Activated CD8-positive, alpha-beta T cell treated with anti-CD3 and anti-CD28 coated beads, Interleukin-2, amount 10 ng/mL, durations not matched to agents 7 days and 5 days (primary cell): ENCODE results near the gene PCDH15. TPM values are rescaled to one million over a fixed set of nuclear protein-coding genes. Genes with fewer than 3 reads are reported as not detected.

ENCODE experiments used
- ATAC-seq: fragments of 150-1000 bp; cut with Tn5 transposase; one replicate; pipeline ENCODE4 v1.10.0; 2021; ENCODE audit warnings: moderate library complexity
- CTCF ChIA-PET: fragments of 350-600 bp; sonication (Branson Sonifier 250); formaldehyde crosslinking; loops from one replicate; lab custom pipeline; 2021; ENCODE audit warnings: antibody characterized with exemption; lab: Charles Lee
- POLR2A ChIA-PET: fragments of 350-600 bp; sonication (Branson Sonifier 250); formaldehyde crosslinking; loops from one replicate; lab custom pipeline; 2021; ENCODE audit warnings: antibody characterized with exemption; lab: Charles Lee
- DNase-seq: peaks from one replicate; pipeline ENCODE4 v3.0.0-alpha.2; 2020
- H3K27ac Mint-ChIP-seq: one replicate; pipeline ENCODE4 v1.8.0; 2021; ENCODE audit warnings: mild to moderate bottlenecking, mixed read lengths
- H3K27me3 Mint-ChIP-seq: one replicate; pipeline ENCODE4 v1.8.0; 2021; ENCODE audit warnings: low read depth, mixed read lengths
- H3K36me3 Mint-ChIP-seq: one replicate; pipeline ENCODE4 v1.8.0; 2021; ENCODE audit warnings: low read depth, mixed read lengths
- H3K4me1 Mint-ChIP-seq: one replicate; pipeline ENCODE4 v1.8.0; 2021; ENCODE audit warnings: low read depth, mixed read lengths
- H3K4me3 Mint-ChIP-seq: one replicate; pipeline ENCODE4 v1.8.0; 2021; ENCODE audit warnings: mild to moderate bottlenecking, mixed read lengths
- H3K9me3 Mint-ChIP-seq: one replicate; pipeline ENCODE4 v1.8.0; 2022; ENCODE audit warnings: mixed read lengths; ENCODE audit not compliant: insufficient read depth
- total RNA-seq, 2 experiments: library from RNA; stranded (reverse); gene quantifications; one replicate each; pipeline ENCODE4 v1.2.3, GENCODE V29; 2021

Gene PCDH15
- total RNA-seq, 2 experiments from 2014 or later = not detected

DNA sequence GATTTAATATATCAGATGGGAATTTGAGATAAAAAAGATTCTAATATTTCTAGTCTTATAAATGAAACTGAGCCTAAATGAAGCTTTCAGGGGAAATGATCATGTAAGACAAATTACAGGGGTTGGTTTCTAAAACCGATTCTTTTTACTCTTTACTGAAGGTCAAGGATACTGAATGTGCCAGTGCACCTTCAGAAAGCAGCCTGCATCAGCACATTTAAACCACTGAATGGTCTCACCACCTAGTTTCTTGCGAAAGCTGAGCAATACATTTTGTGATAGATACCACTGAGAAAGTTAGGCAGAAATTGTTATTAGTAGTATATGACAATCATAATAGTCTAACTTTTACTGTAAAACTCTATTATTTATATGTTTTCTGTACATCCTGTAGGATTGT lies 180.7 kb downstream of the PCDH15 start:
- Mint-ChIP-seq H3K36me3 (no peaks in the 10 kb centered on the region), H3K27ac (no peak overlapping the region), H3K27me3 (no peaks in the 10 kb centered on the region), H3K4me1 (no peaks in the 10 kb centered on the region), H3K9me3 (peaks cover 7% of the 10 kb centered on the region), H3K4me3 (no peak overlapping the region)
- no peak for DNase-seq
- ChIA-PET CTCF (no interaction called here), POLR2A (no interaction called here)
- no peak for ATAC-seq

GRCh38 chr10:54614072-54614471 lies 187.0 kb downstream of the PCDH15 start:
- DNase-seq (no peak), ATAC-seq (no peak)
- Mint-ChIP-seq H3K27ac (no peak overlapping the region), H3K36me3 (no peaks in the 10 kb centered on the region), H3K9me3 (peaks cover 7% of the 10 kb centered on the region), H3K27me3 (no peaks in the 10 kb centered on the region), H3K4me1 (no peaks in the 10 kb centered on the region), H3K4me3 (no peak overlapping the region)
- ChIA-PET CTCF (no interaction called here), POLR2A (no interaction called here)

DNA sequence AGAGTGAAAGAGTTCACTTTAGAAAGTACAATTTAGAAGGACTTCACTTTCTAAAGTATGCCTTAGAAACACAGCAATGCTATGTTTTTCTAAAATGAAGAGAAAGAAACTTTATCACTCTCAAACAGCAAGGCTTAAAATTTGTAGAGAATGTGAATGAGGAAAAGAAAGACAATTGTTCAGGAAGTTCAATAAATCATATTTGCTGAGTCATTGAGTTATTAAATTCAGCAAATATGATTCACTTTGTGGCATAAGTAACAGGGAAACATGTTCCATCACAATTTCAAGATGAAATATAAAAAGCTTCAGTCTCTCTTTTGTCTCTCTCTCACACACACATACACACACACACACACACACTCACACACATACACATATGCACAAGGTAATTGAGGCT lies 187.9 kb downstream of the PCDH15 start:
- no peak for ATAC-seq
- CTCF ChIA-PET = no interaction called here

DNA sequence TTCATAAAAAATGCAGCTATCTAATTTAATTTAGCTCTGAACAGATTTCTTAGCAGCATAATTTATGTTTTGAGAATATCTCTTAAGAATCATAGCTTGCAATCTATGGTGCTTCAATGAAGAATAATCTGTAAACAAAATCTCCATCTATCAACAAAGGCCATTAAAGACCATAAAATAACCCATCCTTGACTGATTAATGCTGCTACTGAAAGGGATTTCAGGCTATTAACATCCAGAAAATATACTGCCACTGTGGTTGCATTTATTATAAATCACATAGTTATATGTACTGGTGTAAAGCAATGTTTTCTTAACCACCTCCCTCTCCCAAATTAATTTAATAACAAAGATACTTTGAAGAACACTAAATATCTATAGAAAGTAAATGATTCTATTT lies 191.6 kb downstream of the PCDH15 start:
- H3K4me1 Mint-ChIP-seq = no peaks in the 10 kb centered on the region
- peaks cover 5% of the 10 kb centered on the region for H3K9me3 Mint-ChIP-seq
- ATAC-seq (no peak), DNase-seq (no peak)
- H3K4me3 Mint-ChIP-seq = no peak overlapping the region
- POLR2A ChIA-PET = no interaction called here
- H3K36me3 Mint-ChIP-seq = no peaks in the 10 kb centered on the region
- no peaks in the 10 kb centered on the region for H3K27me3 Mint-ChIP-seq
- CTCF ChIA-PET = no interaction called here
- H3K27ac Mint-ChIP-seq = no peak overlapping the region

More for the DNA sequence above, 187.9 kb downstream of the PCDH15 start:
- H3K27ac Mint-ChIP-seq = no peak overlapping the region
- no peak for DNase-seq
- no peaks in the 10 kb centered on the region for H3K4me1 Mint-ChIP-seq
- H3K36me3 Mint-ChIP-seq = no peaks in the 10 kb centered on the region
- H3K4me3 Mint-ChIP-seq = no peak overlapping the region
- no peaks in the 10 kb centered on the region for H3K27me3 Mint-ChIP-seq
- peaks cover 7% of the 10 kb centered on the region for H3K9me3 Mint-ChIP-seq
- POLR2A ChIA-PET = no interaction called here

DNA sequence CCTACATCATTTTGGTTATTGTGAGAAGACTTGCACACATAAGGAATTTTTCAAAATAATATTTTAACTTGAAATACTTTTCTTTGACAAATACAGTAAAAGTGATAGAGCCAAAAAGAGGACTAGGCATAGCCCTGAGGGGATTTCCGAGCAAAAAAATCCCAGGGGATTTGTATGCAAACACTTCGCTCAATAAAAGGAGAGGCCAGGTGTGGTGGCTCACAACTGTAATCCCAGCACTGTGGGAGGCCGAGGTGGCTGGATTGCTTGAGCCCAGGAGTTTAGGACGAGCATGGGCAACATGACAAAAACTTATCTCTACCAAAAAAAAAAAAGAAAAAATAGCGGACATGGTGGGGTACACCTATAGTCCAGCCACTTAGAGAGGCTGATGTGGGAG lies 193.0 kb downstream of the PCDH15 start:
- CTCF ChIA-PET = no interaction called here
- no peak for ATAC-seq
- peaks cover 12% of the 10 kb centered on the region for H3K9me3 Mint-ChIP-seq

GRCh38 chr10:54594289-54594688 lies 206.7 kb downstream of the PCDH15 start:
- Mint-ChIP-seq H3K36me3 (no peaks in the 10 kb centered on the region), H3K27ac (no peak overlapping the region), H3K27me3 (no peaks in the 10 kb centered on the region), H3K4me1 (no peaks in the 10 kb centered on the region), H3K4me3 (no peak overlapping the region), H3K9me3 (peaks cover 4% of the 10 kb centered on the region)
- no peak for ATAC-seq
- ChIA-PET POLR2A (no interaction called here), CTCF (no interaction called here)
- no peak for DNase-seq

More for the DNA sequence above, 193.0 kb downstream of the PCDH15 start:
- Mint-ChIP-seq H3K27ac (no peak overlapping the region), H3K4me1 (no peaks in the 10 kb centered on the region), H3K36me3 (no peaks in the 10 kb centered on the region), H3K4me3 (no peak overlapping the region), H3K27me3 (no peaks in the 10 kb centered on the region)
- POLR2A ChIA-PET = no interaction called here
- DNase-seq = no peak

DNA sequence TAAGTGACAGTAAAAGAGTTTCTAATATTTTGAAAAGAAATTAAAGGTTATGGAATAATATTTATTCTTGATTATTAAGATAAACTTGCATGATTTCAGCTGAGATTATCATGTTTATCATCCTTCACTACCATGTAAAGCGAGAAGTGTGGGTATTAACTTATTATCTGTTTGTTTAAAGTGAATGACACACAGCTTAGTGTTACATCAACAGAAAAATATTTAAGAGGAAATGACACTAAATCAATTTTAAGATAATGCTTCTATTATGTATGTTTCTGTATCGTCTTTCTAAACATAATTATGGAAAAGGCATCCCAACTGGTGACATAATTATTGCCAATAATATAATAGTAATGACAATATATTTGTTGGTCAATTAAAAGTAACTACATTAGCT lies 213.1 kb downstream of the PCDH15 start:
- no peaks in the 10 kb centered on the region for H3K9me3 Mint-ChIP-seq
- no peak for DNase-seq
- POLR2A ChIA-PET = no interaction called here
- H3K27ac Mint-ChIP-seq = no peak overlapping the region
- no peaks in the 10 kb centered on the region for H3K27me3 Mint-ChIP-seq
- no peaks in the 10 kb centered on the region for H3K4me1 Mint-ChIP-seq
- no peak for ATAC-seq
- CTCF ChIA-PET = no interaction called here
- H3K4me3 Mint-ChIP-seq = no peak overlapping the region
- H3K36me3 Mint-ChIP-seq = no peaks in the 10 kb centered on the region

- Mint-ChIP-seq H3K9me3 (no peaks in the 10 kb centered on the region), H3K27me3 (no peaks in the 10 kb centered on the region), H3K36me3 (no peaks in the 10 kb centered on the region), H3K27ac (no peak overlapping the region), H3K4me1 (no peaks in the 10 kb centered on the region), H3K4me3 (no peak overlapping the region)
- ChIA-PET POLR2A (no interaction called here), CTCF (no interaction called here)
- DNase-seq = no peak
- no peak for ATAC-seq
Observed at GRCh38 chr10:54585572-54585971, 215.5 kb downstream of the PCDH15 start.

- Mint-ChIP-seq H3K36me3 (no peaks in the 10 kb centered on the region), H3K4me1 (no peaks in the 10 kb centered on the region), H3K27ac (no peak overlapping the region), H3K4me3 (no peak overlapping the region), H3K9me3 (peaks cover 5% of the 10 kb centered on the region), H3K27me3 (no peaks in the 10 kb centered on the region)
- no peak for ATAC-seq
- POLR2A ChIA-PET = no interaction called here
- DNase-seq = no peak
- CTCF ChIA-PET = no interaction called here
Observed at GRCh38 chr10:54577682-54578081, 223.3 kb downstream of the PCDH15 start.

DNA sequence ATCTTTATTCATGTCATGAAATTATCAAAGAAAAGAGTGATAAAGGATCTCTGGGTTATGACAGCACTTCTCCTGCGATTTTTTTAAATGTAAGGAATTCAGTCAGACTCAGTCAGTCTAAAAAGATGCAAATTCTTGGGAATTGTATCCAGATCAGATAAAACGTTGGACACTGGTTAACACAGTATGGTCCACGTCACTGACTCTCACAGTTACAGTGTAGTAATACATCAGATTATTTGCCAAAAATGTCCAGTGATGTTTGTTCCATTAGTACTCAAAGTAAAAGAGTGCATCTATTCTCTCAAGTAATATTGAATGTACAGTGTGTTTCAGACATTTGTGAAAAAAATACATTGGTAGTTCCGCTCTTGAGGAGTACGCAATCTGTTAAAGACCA lies 224.5 kb downstream of the PCDH15 start:
- no peaks in the 10 kb centered on the region for H3K27me3 Mint-ChIP-seq
- ChIA-PET POLR2A (no interaction called here), CTCF (no interaction called here)
- no peak for ATAC-seq
- no peak for DNase-seq
- no peak overlapping the region for H3K4me3 Mint-ChIP-seq
- H3K4me1 Mint-ChIP-seq = no peaks in the 10 kb centered on the region
- H3K36me3 Mint-ChIP-seq = no peaks in the 10 kb centered on the region
- no peak overlapping the region for H3K27ac Mint-ChIP-seq
- H3K9me3 Mint-ChIP-seq = peaks cover 5% of the 10 kb centered on the region

- H3K27ac Mint-ChIP-seq = no peak overlapping the region
- ATAC-seq (no peak), DNase-seq (no peak)
- POLR2A ChIA-PET = no interaction called here
- H3K4me1 Mint-ChIP-seq = no peaks in the 10 kb centered on the region
- H3K27me3 Mint-ChIP-seq = no peaks in the 10 kb centered on the region
- CTCF ChIA-PET = no interaction called here
- no peak overlapping the region for H3K4me3 Mint-ChIP-seq
- H3K9me3 Mint-ChIP-seq = peaks cover 21% of the 10 kb centered on the region
- H3K36me3 Mint-ChIP-seq = no peaks in the 10 kb centered on the region
Observed at GRCh38 chr10:54559498-54559897, 241.5 kb downstream of the PCDH15 start.

DNA sequence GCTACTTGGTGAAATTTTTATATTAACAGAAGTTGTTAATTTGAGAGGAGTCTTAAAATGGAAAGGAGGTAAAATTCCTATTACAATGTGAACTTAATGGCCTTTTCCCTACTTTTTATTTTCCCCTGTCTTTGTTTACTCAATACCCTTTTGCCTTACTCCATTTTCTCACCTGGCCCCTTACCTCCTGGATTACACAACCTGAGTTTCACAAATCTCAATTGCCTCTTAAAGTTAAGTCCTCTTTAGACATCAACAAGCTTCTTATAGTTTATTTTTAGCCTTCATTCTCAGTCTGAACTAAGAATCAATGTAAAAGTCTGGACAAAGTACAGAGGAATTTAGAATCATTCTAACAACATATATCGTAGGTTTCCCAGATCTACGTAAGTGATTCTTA lies 247.0 kb downstream of the PCDH15 start:
- ATAC-seq = no peak
- POLR2A ChIA-PET = no interaction called here
- peaks cover 15% of the 10 kb centered on the region for H3K9me3 Mint-ChIP-seq

DNA sequence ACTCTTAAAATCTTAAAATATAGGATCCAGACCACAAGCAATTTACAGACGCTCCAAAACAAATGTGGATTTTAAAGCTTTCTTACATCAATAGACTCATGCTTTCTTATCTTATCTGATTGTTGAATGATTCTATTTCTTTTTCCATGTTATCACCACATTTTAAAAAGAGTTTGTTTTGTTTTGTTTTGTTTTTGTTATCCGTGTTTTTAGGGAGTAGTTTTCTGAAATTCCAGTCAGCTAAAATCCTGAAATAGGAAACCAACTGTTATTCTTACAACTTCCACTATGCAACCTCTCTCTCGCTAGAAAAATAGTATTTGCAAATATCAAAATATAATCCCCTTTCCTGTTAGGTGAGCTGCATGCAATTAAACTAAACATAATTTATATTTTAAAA lies 251.0 kb downstream of the PCDH15 start:
- no peaks in the 10 kb centered on the region for H3K4me1 Mint-ChIP-seq
- ATAC-seq = no peak
- CTCF ChIA-PET = no interaction called here

More for the DNA sequence above, 247.0 kb downstream of the PCDH15 start:
- Mint-ChIP-seq H3K27me3 (no peaks in the 10 kb centered on the region), H3K36me3 (no peaks in the 10 kb centered on the region), H3K4me3 (no peak overlapping the region), H3K4me1 (no peaks in the 10 kb centered on the region), H3K27ac (no peak overlapping the region)
- CTCF ChIA-PET = no interaction called here
- DNase-seq = no peak

More for the DNA sequence above, 251.0 kb downstream of the PCDH15 start:
- POLR2A ChIA-PET = no interaction called here
- Mint-ChIP-seq H3K27ac (no peak overlapping the region), H3K36me3 (no peaks in the 10 kb centered on the region), H3K27me3 (no peaks in the 10 kb centered on the region), H3K4me3 (no peak overlapping the region), H3K9me3 (peaks cover 6% of the 10 kb centered on the region)
- no peak for DNase-seq
